Neuron (in vitro differentiated cells): ENCODE data around the gene ME3.

ENCODE experiments used
- H2AFZ ChIP-seq: one replicate; pipeline ENCODE4 v1.6.1; 2013; ENCODE audit warnings: low read depth, mild to moderate bottlenecking, inconsistent platforms, low read length, moderate library complexity
- H3K27me3 ChIP-seq: one replicate; pipeline ENCODE4 v1.6.1; 2013; ENCODE audit warnings: low read length; ENCODE audit not compliant: insufficient read depth
- H3K36me3 ChIP-seq: one replicate; pipeline ENCODE4 v1.6.1; 2013; ENCODE audit warnings: low read length; ENCODE audit not compliant: insufficient read depth
- H3K4me1 ChIP-seq: one replicate; pipeline ENCODE4 v1.6.1; 2013; ENCODE audit warnings: low read length; ENCODE audit not compliant: insufficient read depth
- H3K4me3 ChIP-seq: 2 replicates; pipeline ENCODE4 v1.5.1; 2013; ENCODE audit warnings: mild to moderate bottlenecking, low read length, moderate library complexity
- H3K9me3 ChIP-seq: one replicate; pipeline ENCODE4 v1.6.1; 2013; ENCODE audit warnings: low read length

ME3 gene

GRCh38 chr11:86672007-86672621 is at the start of gene ME3:
Gene ME3, minus strand, starts transcription at chr11:86672616.
- Histone ChIP-seq H3K4me3 (no peak within 1 kb of the TSS), H3K27me3 (no peaks in the 10 kb centered on the region), H2AFZ (no peak within 1 kb of the TSS), H3K9me3 (no peaks in the 10 kb centered on the region), H3K36me3 (no peaks in the 10 kb centered on the region), H3K4me1 (peaks cover 6% of the 10 kb centered on the region)

- no peaks in the 10 kb centered on the region for H3K36me3 ChIP-seq
- no peaks in the 10 kb centered on the region for H3K27me3 ChIP-seq
- no peaks in the 10 kb centered on the region for H3K9me3 ChIP-seq
- no peak overlapping the region for H3K4me3 ChIP-seq
- H2AFZ ChIP-seq, result no peak overlapping the region
- H3K4me1 ChIP-seq, result peaks cover 22% of the 10 kb centered on the region
Observed at GRCh38 chr11:86722006-86722405, 49.6 kb upstream of the ME3 start.

GRCh38 chr11:86720546-86720945 is 48.1 kb upstream of the ME3 start:
- Histone ChIP-seq H3K27me3 (no peaks in the 10 kb centered on the region), H2AFZ (no peak overlapping the region), H3K4me1 (peaks cover 22% of the 10 kb centered on the region), H3K4me3 (no peak overlapping the region), H3K9me3 (no peaks in the 10 kb centered on the region), H3K36me3 (no peaks in the 10 kb centered on the region)

GRCh38 chr11:86719781-86720463 is 47.5 kb upstream of the ME3 start:
- peaks cover 22% of the 10 kb centered on the region for H3K4me1 ChIP-seq
- H2AFZ ChIP-seq, result no peak overlapping the region
- H3K27me3 ChIP-seq, result no peaks in the 10 kb centered on the region
- no peaks in the 10 kb centered on the region for H3K9me3 ChIP-seq
- H3K36me3 ChIP-seq, result no peaks in the 10 kb centered on the region
- no peak overlapping the region for H3K4me3 ChIP-seq

DNA sequence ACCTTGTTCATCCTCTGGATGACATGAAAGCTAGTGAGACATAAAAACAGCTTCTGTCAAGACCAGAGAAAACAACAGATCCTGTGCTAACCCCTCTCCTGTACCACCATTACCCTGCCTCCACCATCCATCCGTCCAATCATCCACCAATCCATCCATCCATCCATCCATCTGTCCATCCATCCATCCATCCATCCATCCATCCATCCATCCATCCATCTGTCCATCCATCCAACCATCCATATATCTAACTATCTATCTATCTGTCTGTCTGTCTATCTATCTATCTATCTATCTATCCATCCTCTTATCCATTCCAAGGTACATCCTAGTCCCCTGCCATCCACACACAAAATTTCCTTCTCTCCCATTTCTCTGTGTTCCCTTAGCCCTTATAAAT is 46.6 kb upstream of the ME3 start:
- H3K36me3 ChIP-seq, result no peaks in the 10 kb centered on the region
- H3K9me3 ChIP-seq, result no peaks in the 10 kb centered on the region
- peaks cover 22% of the 10 kb centered on the region for H3K4me1 ChIP-seq
- no peak overlapping the region for H2AFZ ChIP-seq
- no peak overlapping the region for H3K4me3 ChIP-seq
- no peaks in the 10 kb centered on the region for H3K27me3 ChIP-seq

DNA sequence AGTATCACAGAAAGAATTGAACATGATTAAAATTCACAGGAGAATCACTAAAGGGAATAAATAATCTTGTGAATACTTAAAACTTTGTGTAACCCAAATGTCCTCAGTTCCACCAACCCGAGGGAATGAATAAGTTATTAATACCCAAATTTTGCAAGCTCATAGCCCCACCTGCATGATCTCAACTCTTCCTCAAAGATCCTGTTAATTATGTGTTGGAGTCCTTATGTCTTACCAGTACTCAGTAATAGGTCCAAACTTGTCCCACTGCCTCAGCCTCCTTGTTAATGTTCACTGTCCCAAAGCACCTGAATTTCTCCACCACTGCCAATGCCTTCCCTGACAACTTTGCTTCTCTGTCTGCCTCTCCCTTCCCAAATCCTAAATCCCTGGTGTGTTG is 46.1 kb upstream of the ME3 start:
- H3K36me3 ChIP-seq, result no peaks in the 10 kb centered on the region
- no peaks in the 10 kb centered on the region for H3K9me3 ChIP-seq
- H2AFZ ChIP-seq, result no peak overlapping the region
- no peak overlapping the region for H3K4me3 ChIP-seq
- peaks cover 25% of the 10 kb centered on the region for H3K4me1 ChIP-seq
- no peaks in the 10 kb centered on the region for H3K27me3 ChIP-seq

DNA sequence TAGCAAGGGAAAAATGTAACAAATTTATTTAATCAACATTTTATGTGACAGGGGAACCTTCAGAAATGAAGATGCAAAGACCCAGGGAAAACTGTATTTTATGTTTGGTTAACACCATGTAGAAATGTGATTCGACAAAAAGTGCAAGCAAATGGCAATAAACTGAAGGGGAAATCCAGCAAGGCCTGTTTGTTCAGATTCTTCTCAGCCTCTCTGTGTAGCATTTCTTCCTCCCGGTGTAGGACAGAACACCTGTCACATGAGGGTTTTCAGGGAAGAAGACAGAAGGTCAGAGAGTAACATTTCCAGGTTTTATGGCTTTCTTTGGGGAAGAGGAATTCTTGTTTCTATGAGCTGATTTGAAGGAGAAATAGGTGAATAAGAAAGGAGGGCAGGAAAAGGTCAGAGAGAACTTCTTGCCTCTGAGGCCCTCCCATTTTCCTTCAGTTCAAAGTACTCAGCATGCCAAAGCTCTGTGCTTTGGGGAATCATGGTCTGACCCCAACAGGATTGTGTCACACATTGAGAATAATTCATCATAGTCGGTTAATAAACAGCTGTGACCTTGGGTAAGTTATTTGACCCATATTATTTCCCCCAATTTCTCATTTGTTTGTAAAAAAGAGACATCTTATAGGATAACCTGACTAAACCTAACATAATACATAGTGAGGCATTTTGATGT is 45.5 kb upstream of the ME3 start:
- H3K27me3 ChIP-seq, result no peaks in the 10 kb centered on the region
- H3K4me1 ChIP-seq, result peaks cover 31% of the 10 kb centered on the region
- no peak overlapping the region for H3K4me3 ChIP-seq
- H3K9me3 ChIP-seq, result no peaks in the 10 kb centered on the region
- H3K36me3 ChIP-seq, result no peaks in the 10 kb centered on the region
- H2AFZ ChIP-seq, result no peak overlapping the region

GRCh38 chr11:86715611-86716010 is 43.2 kb upstream of the ME3 start:
- Histone ChIP-seq H3K27me3 (no peaks in the 10 kb centered on the region), H2AFZ (no peak overlapping the region), H3K36me3 (no peaks in the 10 kb centered on the region), H3K9me3 (no peaks in the 10 kb centered on the region), H3K4me1 (peaks cover 37% of the 10 kb centered on the region), H3K4me3 (no peak overlapping the region)

DNA sequence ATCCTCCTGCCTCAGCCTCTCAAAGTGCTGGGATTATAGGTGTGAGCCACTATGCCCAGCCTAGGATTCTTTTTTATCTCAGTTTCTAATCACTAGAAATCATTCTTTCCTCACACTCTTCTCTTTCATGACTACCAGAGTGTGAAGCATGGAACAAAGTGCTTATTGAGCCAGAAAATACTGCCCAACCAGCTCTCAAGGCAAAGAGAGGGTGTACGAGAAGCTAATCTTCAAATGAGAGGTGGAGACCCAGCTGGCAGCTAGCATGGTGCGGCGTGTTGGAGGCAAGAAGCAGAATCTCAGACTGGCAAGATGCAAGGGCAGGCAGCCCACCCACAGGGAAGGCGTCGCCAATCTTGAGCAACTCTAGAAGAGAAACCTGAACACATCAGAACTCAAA is 41.1 kb upstream of the ME3 start:
- no peaks in the 10 kb centered on the region for H3K36me3 ChIP-seq
- H2AFZ ChIP-seq, result no peak overlapping the region
- H3K4me1 ChIP-seq, result peaks cover 22% of the 10 kb centered on the region
- no peaks in the 10 kb centered on the region for H3K9me3 ChIP-seq
- no peaks in the 10 kb centered on the region for H3K27me3 ChIP-seq
- no peak overlapping the region for H3K4me3 ChIP-seq

- Histone ChIP-seq H3K4me3 (no peak overlapping the region), H3K9me3 (no peaks in the 10 kb centered on the region)
Observed at GRCh38 chr11:86710936-86711335, 38.5 kb upstream of the ME3 start.

GRCh38 chr11:86708669-86709068 is 36.3 kb upstream of the ME3 start:
- Histone ChIP-seq H2AFZ (no peak overlapping the region), H3K27me3 (no peaks in the 10 kb centered on the region), H3K36me3 (no peaks in the 10 kb centered on the region), H3K9me3 (no peaks in the 10 kb centered on the region), H3K4me1 (peaks cover 13% of the 10 kb centered on the region), H3K4me3 (no peak overlapping the region)

More at GRCh38 chr11:86710936-86711335, 38.5 kb upstream of the ME3 start:
- Histone ChIP-seq H2AFZ (no peak overlapping the region), H3K36me3 (no peaks in the 10 kb centered on the region), H3K4me1 (peaks cover 15% of the 10 kb centered on the region), H3K27me3 (no peaks in the 10 kb centered on the region)

DNA sequence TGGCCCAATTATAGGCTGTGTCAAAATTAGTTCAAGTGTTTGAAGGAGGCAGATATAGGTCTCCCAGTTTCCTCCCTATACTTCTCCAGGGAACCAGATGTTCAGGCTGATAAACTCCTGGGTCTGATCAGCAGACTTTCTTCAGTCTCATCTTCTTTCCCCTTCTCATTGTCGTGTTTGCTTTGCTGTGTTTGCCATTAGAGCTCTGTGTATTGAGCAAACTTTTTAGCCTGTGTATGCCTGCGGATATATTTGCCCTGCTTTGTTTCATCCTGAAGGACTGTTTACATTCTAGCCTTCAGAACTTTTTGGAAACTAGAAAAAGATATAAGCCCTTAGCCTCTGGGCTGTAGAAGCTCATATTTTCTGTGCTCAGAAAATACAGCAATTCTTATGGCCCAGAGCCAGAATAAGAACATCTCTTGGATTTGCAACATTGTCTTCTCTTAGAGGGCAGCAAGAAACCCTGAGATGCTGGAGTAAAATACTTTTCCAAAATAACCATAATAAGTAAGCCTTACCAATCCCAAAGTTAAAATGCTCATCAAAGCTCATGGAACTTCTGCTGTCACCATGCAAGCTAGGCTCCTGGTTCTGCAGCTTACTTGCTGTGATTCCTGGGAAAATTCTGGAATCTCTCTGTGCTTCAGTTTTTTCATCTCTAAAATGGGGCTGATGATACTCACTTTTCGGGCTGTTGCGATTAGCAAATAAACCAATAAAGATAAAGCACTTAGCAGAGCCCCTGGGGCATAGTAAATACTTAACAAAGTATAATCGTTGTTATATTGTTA is 34.1 kb upstream of the ME3 start:
- Histone ChIP-seq H3K27me3 (no peaks in the 10 kb centered on the region), H2AFZ (no peak overlapping the region), H3K4me3 (no peak overlapping the region), H3K36me3 (no peaks in the 10 kb centered on the region), H3K9me3 (no peaks in the 10 kb centered on the region), H3K4me1 (no peaks in the 10 kb centered on the region)

DNA sequence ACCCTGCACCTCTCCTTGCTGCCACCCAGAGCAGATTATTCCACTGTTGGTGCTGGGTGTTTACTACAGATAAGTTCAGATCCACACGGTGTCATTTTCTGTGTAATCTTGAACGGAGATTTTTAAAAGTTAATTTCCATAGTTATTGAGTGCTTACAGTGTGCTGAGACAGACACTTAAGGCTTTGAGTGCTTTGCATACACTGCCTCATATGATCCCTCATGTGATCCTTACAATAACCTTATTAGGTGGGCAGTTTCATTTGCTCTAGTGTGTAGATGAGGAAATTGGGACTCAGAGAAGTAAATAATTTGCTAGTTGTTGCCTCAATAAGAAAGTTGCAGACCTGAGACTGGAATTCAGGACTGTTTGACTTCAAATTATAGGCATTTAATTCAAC is 32.3 kb upstream of the ME3 start:
- Histone ChIP-seq H3K36me3 (no peaks in the 10 kb centered on the region), H3K9me3 (no peaks in the 10 kb centered on the region), H3K27me3 (no peaks in the 10 kb centered on the region), H2AFZ (no peak overlapping the region), H3K4me1 (peaks cover 3% of the 10 kb centered on the region), H3K4me3 (no peak overlapping the region)
